Measurements from ENCODE around the gene CRELD1.

DNA sequence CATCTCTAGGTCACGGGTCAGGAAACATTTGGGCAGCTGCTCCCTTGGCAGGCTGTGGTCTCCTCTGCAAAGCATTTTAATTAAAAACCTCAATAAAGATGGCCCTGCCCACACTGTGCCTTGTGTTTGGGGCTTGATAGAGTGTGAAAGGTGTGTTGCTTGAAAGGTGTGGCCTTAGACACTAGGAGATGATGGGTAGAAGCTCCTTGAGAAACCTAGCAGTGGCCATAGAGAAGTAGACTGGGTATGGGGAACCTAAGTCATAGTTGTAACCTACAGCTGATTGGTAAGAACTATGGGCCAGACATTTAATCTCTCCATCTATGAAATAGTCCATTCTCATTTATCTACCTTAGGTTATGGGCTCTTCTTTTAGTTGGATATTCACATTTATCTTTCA is 39.9 kb upstream of the CRELD1 start:
- no peak for TF ChIP-seq EZH2 (IDR thresholded peaks at IDR 0.05; ENCODE audit: borderline replicate concordance, insufficient read depth, low read depth, low read length, poor library complexity, severe bottlenecking)
- TF ChIP-seq, protein P1, sequence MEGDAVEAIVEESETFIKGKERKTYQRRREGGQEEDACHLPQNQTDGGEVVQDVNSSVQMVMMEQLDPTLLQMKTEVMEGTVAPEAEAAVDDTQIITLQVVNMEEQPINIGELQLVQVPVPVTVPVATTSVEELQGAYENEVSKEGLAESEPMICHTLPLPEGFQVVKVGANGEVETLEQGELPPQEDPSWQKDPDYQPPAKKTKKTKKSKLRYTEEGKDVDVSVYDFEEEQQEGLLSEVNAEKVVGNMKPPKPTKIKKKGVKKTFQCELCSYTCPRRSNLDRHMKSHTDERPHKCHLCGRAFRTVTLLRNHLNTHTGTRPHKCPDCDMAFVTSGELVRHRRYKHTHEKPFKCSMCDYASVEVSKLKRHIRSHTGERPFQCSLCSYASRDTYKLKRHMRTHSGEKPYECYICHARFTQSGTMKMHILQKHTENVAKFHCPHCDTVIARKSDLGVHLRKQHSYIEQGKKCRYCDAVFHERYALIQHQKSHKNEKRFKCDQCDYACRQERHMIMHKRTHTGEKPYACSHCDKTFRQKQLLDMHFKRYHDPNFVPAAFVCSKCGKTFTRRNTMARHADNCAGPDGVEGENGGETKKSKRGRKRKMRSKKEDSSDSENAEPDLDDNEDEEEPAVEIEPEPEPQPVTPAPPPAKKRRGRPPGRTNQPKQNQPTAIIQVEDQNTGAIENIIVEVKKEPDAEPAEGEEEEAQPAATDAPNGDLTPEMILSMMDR (IDR thresholded peaks at IDR 0.05), result no peak

Measured in B cell (primary cell).